Measurements from ENCODE around the gene MAP7D2.

MAP7D2 gene

GRCh38 chrX:20149326-20149725 lies 32.6 kb upstream of the MAP7D2 start:
- no peaks in the 10 kb centered on the region for H3K27me3 ChIP-seq (ENCODE audit: low read depth, low read length)
- no peak overlapping the region for H3K9ac ChIP-seq (ENCODE audit: low read length)
- no peaks in the 10 kb centered on the region for H4K20me1 ChIP-seq (ENCODE audit: insufficient read depth, low read length)
- no peak overlapping the region for H3K4me2 ChIP-seq (ENCODE audit: low read length)
- TF ChIP-seq, protein P1, sequence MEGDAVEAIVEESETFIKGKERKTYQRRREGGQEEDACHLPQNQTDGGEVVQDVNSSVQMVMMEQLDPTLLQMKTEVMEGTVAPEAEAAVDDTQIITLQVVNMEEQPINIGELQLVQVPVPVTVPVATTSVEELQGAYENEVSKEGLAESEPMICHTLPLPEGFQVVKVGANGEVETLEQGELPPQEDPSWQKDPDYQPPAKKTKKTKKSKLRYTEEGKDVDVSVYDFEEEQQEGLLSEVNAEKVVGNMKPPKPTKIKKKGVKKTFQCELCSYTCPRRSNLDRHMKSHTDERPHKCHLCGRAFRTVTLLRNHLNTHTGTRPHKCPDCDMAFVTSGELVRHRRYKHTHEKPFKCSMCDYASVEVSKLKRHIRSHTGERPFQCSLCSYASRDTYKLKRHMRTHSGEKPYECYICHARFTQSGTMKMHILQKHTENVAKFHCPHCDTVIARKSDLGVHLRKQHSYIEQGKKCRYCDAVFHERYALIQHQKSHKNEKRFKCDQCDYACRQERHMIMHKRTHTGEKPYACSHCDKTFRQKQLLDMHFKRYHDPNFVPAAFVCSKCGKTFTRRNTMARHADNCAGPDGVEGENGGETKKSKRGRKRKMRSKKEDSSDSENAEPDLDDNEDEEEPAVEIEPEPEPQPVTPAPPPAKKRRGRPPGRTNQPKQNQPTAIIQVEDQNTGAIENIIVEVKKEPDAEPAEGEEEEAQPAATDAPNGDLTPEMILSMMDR (IDR thresholded peaks at IDR 0.05; ENCODE audit: low read depth, low read length), result no peak
- no peak for TF ChIP-seq EZH2phosphoT487 (IDR thresholded peaks at IDR 0.05; ENCODE audit: low read depth)
- peaks cover 25% of the 10 kb centered on the region for H3K36me3 ChIP-seq (replicated peaks; ENCODE audit: low read depth, low read length)
- H3K4me1 ChIP-seq (ENCODE audit: low read length), result peaks cover 10% of the 10 kb centered on the region
- no peak overlapping the region for H3K27ac ChIP-seq (ENCODE audit: low read length)
- H3K9me3 ChIP-seq (ENCODE audit: insufficient read depth, low read length), result no peaks in the 10 kb centered on the region
- H2AFZ ChIP-seq (ENCODE audit: low read depth, low read length), result no peak overlapping the region
- no peak overlapping the region for H3K4me3 ChIP-seq (ENCODE audit: low read length)
- H3K79me2 ChIP-seq (ENCODE audit: low read length), result no peaks in the 10 kb centered on the region

- Histone ChIP-seq H3K4me1 (ENCODE audit: low read length) (peaks cover 14% of the 10 kb centered on the region), H3K79me2 (ENCODE audit: low read length) (no peaks in the 10 kb centered on the region)
- no peak for TF ChIP-seq EZH2phosphoT487 (IDR thresholded peaks at IDR 0.05; ENCODE audit: low read depth)
- TF ChIP-seq, protein P1 (IDR thresholded peaks at IDR 0.05; ENCODE audit: low read depth, low read length), result no peak
Observed at GRCh38 chrX:20147561-20147960, 30.9 kb upstream of the MAP7D2 start.

DNA sequence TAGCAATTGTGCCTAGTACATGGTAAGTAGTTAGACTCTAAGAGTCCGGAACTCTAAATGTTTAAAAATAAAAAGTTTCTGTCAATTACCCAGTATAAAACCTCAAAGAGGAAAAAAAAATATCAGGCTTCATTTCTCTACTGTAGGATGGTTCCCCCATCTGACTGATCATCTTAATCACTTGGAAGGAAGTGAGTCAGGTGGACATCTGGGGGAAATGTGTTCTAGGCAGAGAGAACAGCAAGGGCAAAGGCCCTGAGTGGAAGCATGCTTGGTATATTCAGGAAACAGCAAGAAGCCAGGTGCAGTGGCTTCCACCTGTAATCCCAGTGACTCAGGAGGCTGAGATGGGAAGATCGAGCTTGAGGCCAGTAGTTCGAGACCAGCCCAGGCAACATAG lies 27.8 kb upstream of the MAP7D2 start:
- no peak overlapping the region for H3K4me2 ChIP-seq (ENCODE audit: low read length)
- no peak overlapping the region for H3K9ac ChIP-seq (ENCODE audit: low read length)
- H3K4me3 ChIP-seq (ENCODE audit: low read length), result no peak overlapping the region
- H3K27me3 ChIP-seq (ENCODE audit: low read depth, low read length), result no peaks in the 10 kb centered on the region
- peaks cover 21% of the 10 kb centered on the region for H3K79me2 ChIP-seq (ENCODE audit: low read length)
- no peak overlapping the region for H3K27ac ChIP-seq (ENCODE audit: low read length)
- H3K36me3 ChIP-seq (replicated peaks; ENCODE audit: low read depth, low read length), result peaks cover 12% of the 10 kb centered on the region
- no peaks in the 10 kb centered on the region for H3K9me3 ChIP-seq (ENCODE audit: insufficient read depth, low read length)
- TF ChIP-seq, protein P1 (IDR thresholded peaks at IDR 0.05; ENCODE audit: low read depth, low read length), result no peak
- TF ChIP-seq EZH2phosphoT487 (IDR thresholded peaks at IDR 0.05; ENCODE audit: low read depth), result no peak
- H2AFZ ChIP-seq (ENCODE audit: low read depth, low read length), result no peak overlapping the region
- H3K4me1 ChIP-seq (ENCODE audit: low read length), result peaks cover 24% of the 10 kb centered on the region
- peaks cover 10% of the 10 kb centered on the region for H4K20me1 ChIP-seq (ENCODE audit: insufficient read depth, low read length)

More at GRCh38 chrX:20147561-20147960, 30.9 kb upstream of the MAP7D2 start:
- no peak overlapping the region for H3K9ac ChIP-seq (ENCODE audit: low read length)
- H3K9me3 ChIP-seq (ENCODE audit: insufficient read depth, low read length), result no peaks in the 10 kb centered on the region
- H3K27me3 ChIP-seq (ENCODE audit: low read depth, low read length), result no peaks in the 10 kb centered on the region
- no peak overlapping the region for H3K4me2 ChIP-seq (ENCODE audit: low read length)
- no peak overlapping the region for H2AFZ ChIP-seq (ENCODE audit: low read depth, low read length)
- no peaks in the 10 kb centered on the region for H4K20me1 ChIP-seq (ENCODE audit: insufficient read depth, low read length)
- peaks cover 13% of the 10 kb centered on the region for H3K36me3 ChIP-seq (replicated peaks; ENCODE audit: low read depth, low read length)
- no peak overlapping the region for H3K4me3 ChIP-seq (ENCODE audit: low read length)
- no peak overlapping the region for H3K27ac ChIP-seq (ENCODE audit: low read length)

DNA sequence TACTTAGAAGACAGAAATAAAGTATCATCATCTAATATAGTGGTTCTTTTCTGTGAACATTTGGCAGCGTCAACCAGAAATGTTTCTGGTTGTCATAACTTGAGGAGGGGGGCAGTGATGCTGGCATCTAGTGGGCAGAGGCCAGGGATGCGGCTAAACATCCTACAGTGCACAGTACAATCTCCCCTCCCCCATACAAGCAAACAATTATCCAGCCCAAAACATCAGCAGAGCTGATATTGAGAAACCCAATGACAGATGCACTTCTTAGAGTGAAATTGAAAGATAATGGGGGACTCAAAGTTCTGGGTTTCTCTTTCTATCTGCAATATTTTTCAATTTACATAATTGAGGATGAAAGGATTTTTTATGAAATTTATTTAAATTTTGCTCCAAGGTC lies 26.9 kb upstream of the MAP7D2 start:
- Histone ChIP-seq H3K27ac (ENCODE audit: low read length) (no peak overlapping the region), H3K4me2 (ENCODE audit: low read length) (no peak overlapping the region)
- TF ChIP-seq, protein P1 (IDR thresholded peaks at IDR 0.05; ENCODE audit: low read depth, low read length), result no peak
- TF ChIP-seq EZH2phosphoT487 (IDR thresholded peaks at IDR 0.05; ENCODE audit: low read depth), result no peak

More for the DNA sequence above, 26.9 kb upstream of the MAP7D2 start:
- H3K4me3 ChIP-seq (ENCODE audit: low read length), result no peak overlapping the region
- peaks cover 18% of the 10 kb centered on the region for H4K20me1 ChIP-seq (ENCODE audit: insufficient read depth, low read length)
- peaks cover 29% of the 10 kb centered on the region for H3K4me1 ChIP-seq (ENCODE audit: low read length)
- H3K27me3 ChIP-seq (ENCODE audit: low read depth, low read length), result no peaks in the 10 kb centered on the region
- H3K36me3 ChIP-seq (replicated peaks; ENCODE audit: low read depth, low read length), result peaks cover 14% of the 10 kb centered on the region
- H3K9me3 ChIP-seq (ENCODE audit: insufficient read depth, low read length), result no peaks in the 10 kb centered on the region
- H2AFZ ChIP-seq (ENCODE audit: low read depth, low read length), result no peak overlapping the region
- H3K79me2 ChIP-seq (ENCODE audit: low read length), result peaks cover 30% of the 10 kb centered on the region
- H3K9ac ChIP-seq (ENCODE audit: low read length), result no peak overlapping the region
